Fibroblast of gingiva (primary cell): ENCODE data around the gene ANO3.

Source experiments
- DNase-seq: peaks from one replicate; pipeline ENCODE4 v3.0.0-alpha.2; 2011; ENCODE audit warnings: low read depth

The ANO3 gene

DNA sequence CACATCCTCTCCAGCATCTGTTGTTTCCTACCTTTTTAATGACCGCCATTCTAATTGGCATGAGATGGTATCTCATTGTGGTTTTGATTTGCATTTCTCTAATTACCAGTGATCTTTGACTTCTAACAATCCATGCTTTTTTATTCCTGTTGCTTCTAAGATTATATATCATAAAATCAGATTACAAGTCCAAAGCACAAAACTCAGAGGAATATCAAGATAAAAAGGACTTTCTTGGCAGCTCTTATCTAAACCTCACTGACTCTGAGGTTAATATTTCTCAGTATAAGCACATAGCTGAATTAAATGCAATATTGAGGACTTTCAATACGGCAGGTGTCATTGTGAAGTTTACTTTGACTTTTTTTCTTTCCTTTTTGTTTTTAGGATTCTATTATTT lies 378.6 kb downstream of the ANO3 start:
- DNase-seq = no peak

DNA sequence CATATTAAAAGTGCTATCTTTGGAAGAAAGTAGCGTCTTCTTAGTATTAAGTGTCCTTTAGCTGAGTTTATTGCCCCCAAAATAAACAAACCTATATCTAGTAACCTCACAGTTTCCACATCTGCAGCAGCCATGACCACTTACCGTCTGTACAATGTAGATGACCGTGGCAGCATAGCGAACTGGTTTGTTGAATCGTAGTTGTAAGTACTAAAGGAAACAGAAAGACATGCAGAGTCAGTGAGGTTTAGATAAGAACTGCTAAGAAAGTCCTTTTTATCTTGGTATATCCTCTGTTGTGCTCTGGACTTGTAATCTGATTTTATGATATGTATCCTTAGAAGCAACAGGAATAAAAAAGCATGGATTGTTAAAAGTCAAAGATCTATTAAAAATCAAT lies 380.6 kb downstream of the ANO3 start:
- no peak for DNase-seq
